Activated CD4-positive, alpha-beta T cell treated with anti-CD3 and anti-CD28 coated beads, Interleukin-2, amount 10 ng/mL, durations not matched to agents 24 days and 14 days (primary cell): ENCODE measurements around the gene FBXW4. TPM values are rescaled to one million over a fixed set of nuclear protein-coding genes. Genes with fewer than 3 reads are reported as not detected.

Experiments
- DNase-seq: peaks from one replicate; pipeline ENCODE4 v3.0.0; 2022
- H3K27ac Mint-ChIP-seq: one replicate; pipeline ENCODE4 v1.8.0; 2022; ENCODE audit warnings: mild to moderate bottlenecking, mixed read lengths
- H3K27me3 Mint-ChIP-seq: one replicate; pipeline ENCODE4 v1.8.0; 2022; ENCODE audit warnings: mixed read lengths
- H3K36me3 Mint-ChIP-seq: one replicate; pipeline ENCODE4 v1.8.0; 2022; ENCODE audit warnings: low read depth, mild to moderate bottlenecking, mixed read lengths
- H3K4me1 Mint-ChIP-seq: one replicate; pipeline ENCODE4 v1.8.0; 2021; ENCODE audit warnings: mixed read lengths
- H3K4me3 Mint-ChIP-seq: one replicate; pipeline ENCODE4 v1.8.0; 2022; ENCODE audit warnings: mild to moderate bottlenecking, moderate library complexity, mixed read lengths
- H3K9me3 Mint-ChIP-seq: one replicate; pipeline ENCODE4 v1.8.0; 2021; ENCODE audit warnings: mixed read lengths
- intact Hi-C: fragments of 100-400 bp; cut with micrococcal nuclease; formaldehyde crosslinking; loops from one replicate; pipeline ENCODE4 v1.15.1; 2023
- total RNA-seq: library from RNA; stranded (reverse); gene quantifications from 2 replicates; pipeline ENCODE4 v1.2.3, GENCODE V29; 2022

FBXW4 gene
- total RNA-seq, 1 donor from 2014 or later, result 32.0 TPM

DNA sequence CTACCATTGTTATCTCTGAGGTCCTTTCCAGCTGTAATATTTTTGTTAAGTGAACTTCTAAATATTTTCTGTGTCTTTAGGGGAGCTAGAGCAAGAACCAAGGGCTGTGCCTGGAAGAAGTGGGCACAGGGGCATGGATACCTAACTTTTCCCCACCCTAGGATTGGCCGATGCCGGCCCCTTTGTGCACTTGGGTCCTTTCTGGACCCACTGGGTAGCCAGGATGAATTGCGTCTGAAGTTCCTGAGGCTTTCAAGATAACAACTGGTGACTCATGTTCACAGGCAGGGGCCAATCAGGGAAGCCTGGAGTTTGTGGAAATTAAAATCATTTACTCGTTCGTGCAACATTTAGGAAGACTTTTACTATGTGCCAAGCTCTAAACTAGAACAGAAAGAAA is 106.1 kb downstream of the FBXW4 start:
- H3K36me3 Mint-ChIP-seq, result peaks cover 7% of the 10 kb centered on the region
- peaks cover 18% of the 10 kb centered on the region for H3K4me1 Mint-ChIP-seq
- intact Hi-C loops, result loop anchor here (1.0 to 5.0 kb wide), 3 partner anchors 103 to 236 kb away; partner anchors contain the start of gene NPM3

DNA sequence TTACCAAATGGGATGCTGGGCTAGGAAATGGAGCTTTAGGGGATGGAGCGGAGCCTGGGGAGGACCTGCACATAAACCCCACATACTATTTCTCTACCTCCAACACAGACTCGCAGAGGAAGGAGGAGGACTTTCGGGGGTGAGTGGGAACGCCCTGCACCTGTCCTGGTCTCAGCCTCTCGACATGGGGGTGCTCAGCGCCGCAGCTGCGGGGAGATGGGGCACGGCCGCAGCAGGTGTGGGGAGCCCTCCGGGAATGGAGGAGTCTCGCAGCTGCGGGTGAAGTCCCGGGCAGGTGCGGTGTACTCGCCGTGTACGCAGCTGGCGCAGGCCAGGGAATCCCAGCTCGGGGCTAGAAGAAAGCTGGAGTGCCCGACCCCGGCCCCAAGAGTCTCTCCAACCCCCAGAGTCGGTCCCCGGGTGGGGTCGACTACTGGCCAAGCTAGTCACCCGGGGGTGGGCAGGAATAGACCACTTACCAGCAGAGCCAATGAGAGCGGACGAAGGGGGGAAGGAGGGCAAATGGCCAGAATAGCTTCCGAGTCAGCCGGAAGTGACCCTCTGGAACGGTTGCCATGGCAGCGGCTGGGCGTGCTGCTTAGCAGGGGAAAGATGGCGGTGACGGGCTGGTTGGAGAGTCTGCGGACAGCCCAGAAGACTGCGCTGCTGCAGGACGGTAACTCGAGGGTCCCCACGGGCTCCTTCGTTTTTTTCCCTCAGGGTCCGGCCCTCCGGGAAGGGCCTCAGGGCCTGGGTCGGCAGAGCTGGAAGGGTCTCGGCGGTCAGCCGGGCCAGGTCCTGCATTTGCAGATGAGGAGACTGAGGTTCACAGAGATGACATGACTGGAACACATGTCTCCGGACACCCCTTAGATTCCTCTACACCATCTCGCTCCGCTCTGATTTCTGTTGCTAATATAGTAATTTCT is 107.0 kb downstream of the FBXW4 start, which contains the start of the genes DPCD and POLL:
Gene DPCD, plus strand, starts transcription at position 597 of the 929 bp plus-strand sequence. Its CDS starts 16 bp downstream, at position 613.
Gene POLL, minus strand, starts transcription at position 533 of the 929 bp plus-strand sequence. CDS start 897 bp downstream, outside the sequence.
- H3K27me3 Mint-ChIP-seq, result no peaks in the 10 kb centered on the region
- peak within 1 kb of the TSS; percentile 95 for H3K4me3 Mint-ChIP-seq
- no peaks in the 10 kb centered on the region for H3K9me3 Mint-ChIP-seq
- H3K27ac Mint-ChIP-seq, result peak within 1 kb of the TSS; percentile 86
- peak; percentile 97 for DNase-seq
- H3K36me3 Mint-ChIP-seq, result peaks cover 10% of the 10 kb centered on the region
- H3K4me1 Mint-ChIP-seq, result peaks cover 18% of the 10 kb centered on the region
- intact Hi-C loops, result loop anchor here (1.0 to 5.0 kb wide), 3 partner anchors 104 to 235 kb away; partner anchors contain the start of gene NPM3

More for the DNA sequence above, 106.1 kb downstream of the FBXW4 start:
- Mint-ChIP-seq H3K4me3 (peak overlapping the region; percentile 95), H3K9me3 (no peaks in the 10 kb centered on the region), H3K27ac (no peak overlapping the region), H3K27me3 (no peaks in the 10 kb centered on the region)
- DNase-seq, result no peak

DNA sequence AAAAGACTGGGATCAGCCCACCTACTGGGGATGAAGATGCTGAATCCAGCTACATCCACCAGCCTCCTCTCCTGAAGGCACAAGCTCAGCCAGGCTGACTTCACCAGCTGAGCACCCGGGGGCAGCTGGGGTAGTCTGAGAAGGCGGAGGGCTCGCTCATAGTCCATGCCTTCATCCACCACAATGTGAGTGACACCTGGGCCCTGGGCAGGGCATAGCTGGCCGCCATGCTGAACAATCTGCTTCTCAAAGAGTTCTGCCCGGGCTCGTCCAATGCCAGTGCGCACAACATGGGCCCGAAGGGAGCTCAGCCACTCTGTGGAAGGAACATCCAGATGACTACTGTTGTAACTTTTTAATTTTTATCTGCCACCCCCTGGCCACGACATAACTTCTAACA is 109.1 kb downstream of the FBXW4 start:
- no peak for DNase-seq
- H3K4me3 Mint-ChIP-seq, result no peak overlapping the region
- no peak overlapping the region for H3K27ac Mint-ChIP-seq
- peaks cover 18% of the 10 kb centered on the region for H3K4me1 Mint-ChIP-seq
- no peaks in the 10 kb centered on the region for H3K27me3 Mint-ChIP-seq
- intact Hi-C loops, result loop anchor here (5.0 kb wide), 2 partner anchors 106 to 196 kb away; partner anchors contain the start of gene NPM3
- peaks cover 17% of the 10 kb centered on the region for H3K36me3 Mint-ChIP-seq
- H3K9me3 Mint-ChIP-seq, result no peaks in the 10 kb centered on the region

DNA sequence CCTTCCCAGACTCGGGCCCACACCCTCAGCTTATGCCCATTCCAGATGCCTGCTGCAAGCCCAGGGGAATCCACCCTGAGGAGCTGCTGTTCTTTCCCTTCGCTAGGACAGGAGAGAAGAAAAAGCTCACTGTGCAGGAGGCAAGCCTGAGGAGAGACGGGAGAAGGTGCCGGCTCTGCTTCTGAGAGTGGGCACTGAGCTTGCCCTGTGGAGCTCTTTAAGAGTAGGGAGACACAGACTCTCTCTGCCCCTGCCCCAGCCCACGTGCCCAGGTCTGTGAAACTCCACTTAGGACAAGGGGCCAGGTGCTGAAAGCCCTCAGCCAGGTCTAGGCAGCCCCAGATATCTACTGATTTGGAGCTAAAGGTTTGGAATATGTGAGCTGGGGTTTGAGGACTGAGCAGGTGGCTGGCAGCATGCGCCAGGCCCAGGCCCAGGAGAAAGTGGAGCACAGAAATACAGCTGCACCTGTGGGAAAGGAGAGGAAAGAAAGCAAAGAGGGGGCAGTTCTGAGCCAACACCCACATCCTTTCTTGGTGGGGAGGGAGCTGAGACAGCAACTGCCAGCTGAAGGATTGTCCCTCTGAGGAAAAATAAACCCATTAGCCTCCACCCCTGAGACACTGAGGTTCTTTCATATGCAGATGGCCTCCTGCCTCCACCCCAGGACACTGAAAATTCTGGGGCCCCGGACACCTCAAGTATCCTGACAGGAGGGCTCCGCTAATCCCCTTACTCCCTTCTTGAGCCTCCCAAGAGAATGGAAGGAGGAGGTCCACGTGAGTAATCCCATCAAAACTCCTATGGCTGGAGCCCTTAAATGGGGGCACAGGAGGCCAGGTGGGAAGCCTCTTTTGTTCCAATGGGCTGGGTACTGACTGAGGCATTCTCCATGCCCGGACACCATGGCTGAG is 114.2 kb downstream of the FBXW4 start:
- Mint-ChIP-seq H3K36me3 (peaks cover 25% of the 10 kb centered on the region), H3K9me3 (no peaks in the 10 kb centered on the region), H3K27ac (no peak overlapping the region), H3K27me3 (no peaks in the 10 kb centered on the region), H3K4me1 (no peaks in the 10 kb centered on the region), H3K4me3 (no peak overlapping the region)
- intact Hi-C loops, result no loop called here
- DNase-seq, result no peak

DNA sequence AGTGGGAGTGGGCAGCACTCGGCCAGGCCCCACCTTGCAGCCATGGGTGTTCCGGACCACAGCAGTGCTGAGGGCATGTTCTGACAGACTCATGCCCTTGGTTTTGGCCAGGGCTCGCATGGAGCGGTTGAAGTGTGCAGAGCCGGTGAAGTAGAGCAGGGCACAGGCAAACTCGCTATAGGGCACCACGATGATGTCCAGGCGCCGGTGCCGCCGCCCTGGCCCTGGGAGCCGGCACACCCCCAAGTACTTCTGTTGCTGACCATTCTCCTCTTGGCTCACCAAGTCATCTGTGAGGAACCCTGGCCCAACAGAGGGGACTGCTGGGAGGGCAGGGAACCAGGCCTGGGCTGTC is 115.5 kb downstream of the FBXW4 start:
- Mint-ChIP-seq H3K9me3 (no peaks in the 10 kb centered on the region), H3K27ac (no peak overlapping the region), H3K27me3 (no peaks in the 10 kb centered on the region), H3K4me3 (no peak overlapping the region), H3K4me1 (no peaks in the 10 kb centered on the region), H3K36me3 (peaks cover 25% of the 10 kb centered on the region)
- intact Hi-C loops, result no loop called here
- no peak for DNase-seq

DNA sequence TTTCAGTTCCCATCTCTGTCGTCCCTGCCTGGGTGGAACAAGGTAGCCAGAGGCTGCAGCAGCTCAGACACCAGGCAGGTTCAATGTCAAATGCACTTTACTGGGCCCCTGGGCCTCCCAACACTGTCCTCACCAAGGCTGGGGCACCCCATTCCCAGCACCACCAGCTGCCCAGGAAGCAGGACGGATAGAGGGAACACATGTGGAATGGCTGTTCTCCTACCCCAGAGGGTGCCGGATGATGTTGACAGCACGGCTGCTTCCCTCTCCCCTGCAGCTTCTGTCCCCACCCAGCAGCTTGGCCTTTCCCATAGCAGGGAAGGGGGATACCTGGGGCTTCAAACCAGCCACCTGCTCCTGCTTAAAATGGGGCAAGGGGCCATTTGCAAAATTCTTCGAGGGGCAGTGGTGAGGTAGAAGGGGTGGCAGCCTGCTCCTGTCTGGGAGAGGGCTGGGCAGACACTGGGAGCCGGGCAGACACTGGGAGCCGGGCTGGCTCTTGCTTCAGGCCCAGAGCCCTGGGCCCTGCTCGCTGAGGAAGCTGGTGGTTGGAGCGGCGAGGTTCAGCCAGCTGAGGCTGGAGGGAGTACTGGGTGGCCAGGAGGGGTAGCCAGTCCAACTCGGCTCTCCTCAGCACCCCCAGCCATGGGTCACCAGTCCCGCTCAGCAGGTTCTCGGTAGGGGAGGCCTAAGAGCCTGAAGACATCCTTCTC is 116.0 kb downstream of the FBXW4 start:
- intact Hi-C loops, result no loop called here
- peaks cover 22% of the 10 kb centered on the region for H3K36me3 Mint-ChIP-seq
- no peaks in the 10 kb centered on the region for H3K27me3 Mint-ChIP-seq
- H3K4me1 Mint-ChIP-seq, result no peaks in the 10 kb centered on the region
- DNase-seq, result no peak
- no peak overlapping the region for H3K4me3 Mint-ChIP-seq
- no peak overlapping the region for H3K27ac Mint-ChIP-seq
- no peaks in the 10 kb centered on the region for H3K9me3 Mint-ChIP-seq

DNA sequence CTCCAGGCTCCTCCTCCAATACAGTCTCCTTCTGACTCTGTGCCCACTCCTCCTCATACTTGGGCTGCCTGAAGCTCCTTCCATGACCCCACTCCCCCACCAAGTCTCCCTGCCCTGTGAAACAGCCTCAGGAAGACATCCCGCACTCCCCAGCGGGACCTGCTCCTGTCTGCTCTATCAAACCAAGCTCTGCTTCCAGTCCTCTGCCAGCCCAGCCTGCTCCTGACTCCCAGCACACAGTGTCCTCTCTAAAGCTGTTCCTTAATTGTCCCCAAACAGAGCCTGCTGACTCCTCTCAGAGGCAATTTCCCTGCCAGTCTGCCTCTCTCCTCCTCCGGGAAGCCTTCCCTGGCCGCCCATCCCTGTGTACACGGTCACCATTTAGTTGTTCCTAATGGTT is 116.8 kb downstream of the FBXW4 start:
- Mint-ChIP-seq H3K27me3 (no peaks in the 10 kb centered on the region), H3K4me1 (no peaks in the 10 kb centered on the region), H3K36me3 (peaks cover 19% of the 10 kb centered on the region), H3K9me3 (no peaks in the 10 kb centered on the region), H3K4me3 (no peak overlapping the region), H3K27ac (no peak overlapping the region)
- intact Hi-C loops, result no loop called here
- DNase-seq, result no peak

DNA sequence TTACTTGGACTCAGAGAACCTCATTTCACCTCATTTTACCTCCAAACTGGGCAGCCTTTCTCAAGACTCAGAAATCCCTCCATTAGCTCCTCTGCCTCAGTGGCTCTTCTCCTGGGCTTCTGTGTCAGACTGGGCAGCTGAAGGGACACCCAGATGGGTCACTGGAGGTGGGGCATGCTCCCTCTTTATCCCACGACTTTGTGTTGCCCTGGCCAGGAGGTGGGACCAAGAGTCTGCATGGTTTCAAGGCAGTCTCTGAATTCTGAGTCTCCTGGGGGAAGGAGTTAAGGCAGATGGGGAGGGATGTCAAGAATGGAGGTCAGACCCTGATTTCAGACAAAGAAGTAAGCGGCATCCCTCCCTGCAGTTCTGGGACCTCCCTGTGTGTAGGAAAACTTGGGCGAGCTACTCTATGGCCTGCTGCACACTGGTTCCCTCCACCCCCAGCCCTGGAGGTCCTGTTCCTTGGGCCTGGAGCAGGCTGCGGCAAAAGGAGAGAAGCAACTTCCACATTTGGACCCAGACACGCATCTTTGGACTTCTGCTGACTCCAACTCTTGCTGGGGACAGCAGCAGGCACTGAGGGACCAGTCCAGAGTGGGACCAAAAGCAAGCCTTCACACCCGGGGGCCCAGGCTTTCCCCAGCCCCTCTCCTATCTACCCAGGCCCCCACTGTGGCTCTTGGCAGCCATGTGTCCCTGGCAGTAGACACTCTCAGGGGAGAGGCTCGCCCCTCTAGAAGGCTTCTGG is 117.7 kb downstream of the FBXW4 start:
- no peak overlapping the region for H3K4me3 Mint-ChIP-seq
- H3K27ac Mint-ChIP-seq, result no peak overlapping the region
- H3K36me3 Mint-ChIP-seq, result peaks cover 16% of the 10 kb centered on the region
- intact Hi-C loops, result no loop called here
- no peaks in the 10 kb centered on the region for H3K27me3 Mint-ChIP-seq
- DNase-seq, result no peak
- no peaks in the 10 kb centered on the region for H3K4me1 Mint-ChIP-seq
- no peaks in the 10 kb centered on the region for H3K9me3 Mint-ChIP-seq

DNA sequence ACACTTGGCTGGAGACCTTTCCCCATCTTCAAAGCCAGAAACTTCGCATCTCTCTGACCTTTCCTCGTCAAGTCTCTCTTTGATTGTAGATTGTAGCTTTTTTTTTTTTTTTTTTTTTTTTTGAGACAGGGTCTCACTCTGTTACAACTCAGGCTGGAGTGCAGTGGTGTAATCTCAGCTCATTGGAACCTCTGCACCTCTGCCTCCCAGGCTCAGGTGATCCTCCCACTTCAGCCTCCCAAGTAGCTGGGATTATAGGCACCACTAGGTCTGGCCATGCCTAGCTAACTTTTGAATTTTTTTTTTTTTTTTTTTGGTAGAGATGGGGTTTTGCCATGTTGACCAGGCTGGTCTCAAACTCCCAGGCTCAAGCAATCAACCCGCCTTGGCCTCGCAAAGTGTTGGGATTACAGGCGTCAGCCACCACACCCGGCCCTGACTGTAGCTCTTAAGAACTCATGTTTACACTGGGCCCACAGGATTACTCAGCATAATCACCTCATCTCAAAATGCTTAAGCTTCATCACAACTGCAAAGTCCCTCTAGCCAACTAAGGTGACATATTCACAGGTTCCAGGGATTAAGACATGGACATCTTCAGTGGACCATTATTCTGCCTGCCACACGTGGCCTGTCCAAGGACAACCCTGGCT is 118.6 kb downstream of the FBXW4 start:
- no peak overlapping the region for H3K4me3 Mint-ChIP-seq
- no peak overlapping the region for H3K27ac Mint-ChIP-seq
- intact Hi-C loops, result no loop called here
- peaks cover 13% of the 10 kb centered on the region for H3K36me3 Mint-ChIP-seq
- H3K27me3 Mint-ChIP-seq, result no peaks in the 10 kb centered on the region
- no peaks in the 10 kb centered on the region for H3K9me3 Mint-ChIP-seq
- DNase-seq, result no peak
- H3K4me1 Mint-ChIP-seq, result no peaks in the 10 kb centered on the region

DNA sequence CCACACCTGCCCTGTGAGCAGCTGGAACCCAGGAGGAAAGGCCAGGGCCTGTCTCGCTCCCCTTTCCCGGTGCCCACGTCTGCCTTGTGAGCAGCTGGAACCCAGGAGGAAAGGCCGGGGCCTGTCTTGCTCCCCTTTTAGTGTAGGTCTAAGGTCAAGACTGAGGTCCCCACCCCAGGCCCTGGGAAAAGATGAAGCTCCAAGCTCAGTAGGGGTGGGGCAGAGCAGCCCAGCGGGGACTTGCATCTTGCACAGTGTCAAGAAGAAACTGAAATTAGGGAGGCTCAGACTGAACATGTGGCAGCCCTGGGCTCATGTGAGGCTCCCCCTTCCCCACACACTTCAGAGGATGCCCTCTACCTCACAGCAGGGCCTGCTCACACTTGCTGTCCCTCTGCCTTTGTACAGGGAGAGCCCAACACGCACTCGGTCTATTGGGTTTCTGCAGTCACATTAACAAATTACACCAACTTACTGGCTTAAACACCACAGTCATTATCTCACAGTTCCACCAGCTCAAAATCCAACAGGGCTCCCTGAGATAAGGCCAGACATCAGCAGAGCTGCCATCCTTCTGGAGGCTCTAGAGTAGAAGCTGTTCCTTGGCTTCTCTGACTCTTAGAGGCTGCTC is 119.3 kb downstream of the FBXW4 start:
- no peak overlapping the region for H3K27ac Mint-ChIP-seq
- no peak overlapping the region for H3K4me3 Mint-ChIP-seq
- H3K4me1 Mint-ChIP-seq, result no peaks in the 10 kb centered on the region

DNA sequence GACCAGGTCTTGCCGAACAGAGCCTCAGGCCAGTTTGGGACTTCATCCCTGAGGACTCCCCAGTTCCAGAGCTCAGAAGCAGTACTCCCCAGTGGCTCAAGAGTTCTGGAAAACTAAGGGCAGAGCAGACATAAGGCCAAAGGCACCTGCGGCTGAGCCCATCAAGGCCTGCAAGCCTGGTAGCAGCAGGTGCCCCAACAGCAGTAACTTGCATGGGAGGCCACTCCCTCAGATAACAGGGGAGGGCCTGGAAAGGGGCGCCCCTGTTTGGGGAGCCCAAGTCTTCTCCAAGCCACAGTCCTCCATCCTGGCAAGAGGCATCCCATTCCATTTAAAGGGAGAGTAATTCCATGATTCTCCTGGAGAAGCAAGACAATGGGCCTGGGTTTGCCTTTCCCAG is 119.9 kb downstream of the FBXW4 start:
- no peak for DNase-seq
- Mint-ChIP-seq H3K4me3 (no peak overlapping the region), H3K27me3 (no peaks in the 10 kb centered on the region), H3K36me3 (peaks cover 11% of the 10 kb centered on the region), H3K4me1 (no peaks in the 10 kb centered on the region), H3K27ac (no peak overlapping the region), H3K9me3 (no peaks in the 10 kb centered on the region)
- intact Hi-C loops, result no loop called here

More for the DNA sequence above, 119.3 kb downstream of the FBXW4 start:
- Mint-ChIP-seq H3K36me3 (peaks cover 12% of the 10 kb centered on the region), H3K27me3 (no peaks in the 10 kb centered on the region), H3K9me3 (no peaks in the 10 kb centered on the region)
- DNase-seq, result no peak
- intact Hi-C loops, result no loop called here
